H9 (cell line): ENCODE data around the gene PAQR5. TPM values are rescaled to one million over a fixed set of nuclear protein-coding genes. Genes with fewer than 3 reads are reported as not detected.

Experiments
- DNase-seq: peaks from one replicate; pipeline ENCODE4 v3.0.0-alpha.2; 2017
- H2AFZ ChIP-seq: one replicate; pipeline ENCODE4 v1.6.1; 2013; ENCODE audit warnings: mild to moderate bottlenecking, low read length, control low read depth, moderate library complexity
- H2AK5ac ChIP-seq: 2 replicates; pipeline ENCODE4 v1.6.1; 2013; ENCODE audit warnings: low read length, control low read depth, mixed read lengths; ENCODE audit not compliant: insufficient read length
- H2BK120ac ChIP-seq: one replicate; pipeline ENCODE4 v1.6.1; 2013; ENCODE audit warnings: low read depth, mild to moderate bottlenecking, low read length, control low read depth, inconsistent platforms; ENCODE audit not compliant: poor library complexity, severe bottlenecking
- H2BK12ac ChIP-seq: 2 replicates; pipeline ENCODE4 v1.6.1; 2013; ENCODE audit warnings: low read length, control low read depth, mixed read lengths, low read depth; ENCODE audit not compliant: insufficient read length
- H2BK15ac ChIP-seq: 2 replicates; pipeline ENCODE4 v1.6.1; 2013; ENCODE audit warnings: low read depth, low read length, control low read depth
- H2BK20ac ChIP-seq: one replicate; pipeline ENCODE4 v1.6.1; 2013; ENCODE audit warnings: low read depth, mild to moderate bottlenecking, low read length, control low read depth, inconsistent platforms; ENCODE audit not compliant: poor library complexity, severe bottlenecking
- H2BK5ac ChIP-seq: 2 replicates; pipeline ENCODE4 v1.6.1; 2013; ENCODE audit warnings: low read length, control low read depth, mixed read lengths; ENCODE audit not compliant: insufficient read length
- H3K14ac ChIP-seq: 2 replicates; pipeline ENCODE4 v1.6.1; 2013; ENCODE audit warnings: low read length, control low read depth; ENCODE audit not compliant: insufficient read depth
- H3K18ac ChIP-seq: 2 replicates; pipeline ENCODE4 v1.6.1; 2013; ENCODE audit warnings: low read depth, mild to moderate bottlenecking, mixed read lengths, low read length, control low read depth; ENCODE audit not compliant: insufficient read length
- H3K23ac ChIP-seq: 2 replicates; pipeline ENCODE4 v1.6.1; 2013; ENCODE audit warnings: low read length, control low read depth, mixed read lengths, low read depth; ENCODE audit not compliant: insufficient read length
- H3K23me2 ChIP-seq: 2 replicates; pipeline ENCODE4 v1.6.1; 2013; ENCODE audit warnings: low read depth, mild to moderate bottlenecking, mixed read lengths, low read length, control low read depth; ENCODE audit not compliant: insufficient read length, poor library complexity, severe bottlenecking
- H3K27ac ChIP-seq: 2 replicates; pipeline ENCODE4 v1.5.1; 2013; ENCODE audit warnings: low read length, control low read depth, mixed read lengths, low read depth; ENCODE audit not compliant: insufficient read length
- H3K27me3 ChIP-seq: 2 replicates; pipeline ENCODE4 v1.6.1; 2013; ENCODE audit warnings: low read length, control low read depth, inconsistent platforms; ENCODE audit not compliant: insufficient read depth
- H3K4ac ChIP-seq: 2 replicates; pipeline ENCODE4 v1.6.1; 2013; ENCODE audit warnings: low read depth, mild to moderate bottlenecking, control low read depth, inconsistent platforms, low read length, moderate library complexity
- H3K4me1 ChIP-seq: 2 replicates; pipeline ENCODE4 v1.6.1; 2013; ENCODE audit warnings: low read length, control low read depth, inconsistent platforms; ENCODE audit not compliant: insufficient read depth
- H3K4me2 ChIP-seq: 2 replicates; pipeline ENCODE4 v1.6.1; 2013; ENCODE audit warnings: low read length, control low read depth, mixed read lengths; ENCODE audit not compliant: insufficient read length, insufficient read depth
- H3K56ac ChIP-seq: 2 replicates; pipeline ENCODE4 v1.6.1; 2013; ENCODE audit warnings: low read depth, mild to moderate bottlenecking, mixed read lengths, low read length, control low read depth; ENCODE audit not compliant: insufficient read length
- H3K79me1 ChIP-seq: 2 replicates; pipeline ENCODE4 v1.6.1; 2013; ENCODE audit warnings: low read depth, mild to moderate bottlenecking, moderate library complexity, low read length, control low read depth, inconsistent platforms; ENCODE audit not compliant: insufficient read depth, poor library complexity, severe bottlenecking
- H3K79me2 ChIP-seq: 2 replicates; pipeline ENCODE4 v1.6.1; 2013; ENCODE audit warnings: low read length, control low read depth, inconsistent platforms; ENCODE audit not compliant: insufficient read depth
- H3K9ac ChIP-seq: 2 replicates; pipeline ENCODE4 v1.6.1; 2013; ENCODE audit warnings: low read length, control low read depth, mixed read lengths; ENCODE audit not compliant: insufficient read length; ENCODE audit errors: extremely low read depth
- H3K9me3 ChIP-seq: one replicate; pipeline ENCODE4 v1.6.1; 2013; ENCODE audit warnings: low read depth, low read length, inconsistent platforms; ENCODE audit not compliant: control insufficient read depth
- H3T11ph ChIP-seq: one replicate; pipeline ENCODE4 v1.6.1; 2013; ENCODE audit warnings: mild to moderate bottlenecking, low read length, control low read depth, inconsistent platforms
- H4K20me1 ChIP-seq: one replicate; pipeline ENCODE4 v1.6.1; 2013; ENCODE audit not compliant: control insufficient read depth, insufficient read length, insufficient read depth
- H4K5ac ChIP-seq: 2 replicates; pipeline ENCODE4 v1.6.1; 2013; ENCODE audit warnings: low read depth, mild to moderate bottlenecking, mixed read lengths, low read length, control low read depth; ENCODE audit not compliant: insufficient read length
- H4K8ac ChIP-seq: replicated peaks from 2 replicates; pipeline ENCODE4 v1.6.1; 2013; ENCODE audit warnings: low read length, control low read depth, mixed read lengths, low read depth; ENCODE audit not compliant: insufficient read length
- H4K91ac ChIP-seq: 2 replicates; pipeline ENCODE4 v1.6.1; 2013; ENCODE audit warnings: low read depth, mild to moderate bottlenecking, moderate library complexity, mixed read lengths, low read length, control low read depth; ENCODE audit not compliant: insufficient read length
- H3K27ac Mint-ChIP-seq, 3 experiments: 2 replicates in 2 of 3; 3 replicates in 1 of 3; pipeline ENCODE4 v1.8.0; 2020 to 2021; ENCODE audit warnings: mixed read lengths in 3 of 3, mild to moderate bottlenecking in 1 of 3, moderate library complexity in 1 of 3
- H3K27me3 Mint-ChIP-seq: 2 replicates; pipeline ENCODE4 v1.8.0; 2021; ENCODE audit warnings: low read depth, mild to moderate bottlenecking, moderate library complexity, mixed read lengths
- H3K36me3 Mint-ChIP-seq, 3 experiments: 2 replicates in 2 of 3; 3 replicates in 1 of 3; pipeline ENCODE4 v1.8.0; 2020 to 2021; ENCODE audit warnings: low read depth in 3 of 3, mixed read lengths in 3 of 3; ENCODE audit not compliant: insufficient read depth in 1 of 3
- H3K4me1 Mint-ChIP-seq, 2 experiments: 2 replicates each; pipeline ENCODE4 v1.8.0; 2020; ENCODE audit warnings: mixed read lengths in 2 of 2
- H3K4me3 Mint-ChIP-seq, 2 experiments: 2 replicates in 1 of 2; 3 replicates in 1 of 2; pipeline ENCODE4 v1.8.0; 2020 to 2021; ENCODE audit warnings: mild to moderate bottlenecking in 2 of 2, mixed read lengths in 2 of 2, moderate library complexity in 1 of 2
- H3K9me3 Mint-ChIP-seq, 2 experiments: 2 replicates in 1 of 2; 3 replicates in 1 of 2; pipeline ENCODE4 v1.8.0; 2020; ENCODE audit warnings: mild to moderate bottlenecking in 2 of 2, mixed read lengths in 2 of 2, moderate library complexity in 1 of 2
- CTCF ChIP-seq: fragments of 200-600 bp; sonication (generic); conservative IDR thresholded peaks from 3 replicates; pipeline ENCODE4 v1.8.0; 2021; ENCODE audit warnings: antibody characterized with exemption, mild to moderate bottlenecking
- WGBS: extraction: QIAGEN DNeasy Blood & Tissue Kit; methylation state at CpG from one replicate; pipeline ENCODE4 v1.1.7; 2013; ENCODE audit warnings: missing lambda C conversion rate, low lambda C conversion rate, mixed read lengths; ENCODE audit not compliant: insufficient read length; ENCODE audit errors: extremely low coverage; 5-methylcytosine and 5-hydroxymethylcytosine counted together
- total RNA-seq: library from RNA; stranded (reverse); gene quantifications from 2 replicates; pipeline ENCODE4 v1.2.1, GENCODE V29; 2021

PAQR5 gene
- total RNA-seq, 1 experiment from 2014 or later, result 1.6 TPM

GRCh38 chr15:69307939-69308338 lies 9.2 kb downstream of the PAQR5 start:
- peaks cover 4% of the 10 kb centered on the region for H3K27me3 Mint-ChIP-seq
- H3K36me3 Mint-ChIP-seq, result peaks cover 0 to 13% (median 8%) of the 10 kb centered on the region in 3 experiments; a peak in 6 of 7 replicates
- H2BK15ac ChIP-seq, result no peak overlapping the region

More at GRCh38 chr15:69307939-69308338, 9.2 kb downstream of the PAQR5 start:
- DNase-seq, result no peak
- no peaks in the 10 kb centered on the region for H3K27me3 ChIP-seq
- H3K23me2 ChIP-seq, result no peaks in the 10 kb centered on the region
- no peak overlapping the region; the same call in 1 of the 2 replicates for H3K14ac ChIP-seq
- no peak overlapping the region for H3K4me3 Mint-ChIP-seq
- no peak overlapping the region for H3K4me2 ChIP-seq
- no peaks in the 10 kb centered on the region for H3K9me3 ChIP-seq
- no peak overlapping the region for H3K56ac ChIP-seq
- H3K79me1 ChIP-seq, result no peaks in the 10 kb centered on the region
- H2AFZ ChIP-seq, result no peak overlapping the region
- H3K18ac ChIP-seq, result no peak overlapping the region
- H4K20me1 ChIP-seq, result no peaks in the 10 kb centered on the region
- no peak overlapping the region for H4K5ac ChIP-seq
- no peak overlapping the region for H3K4ac ChIP-seq
- peaks cover 0 to 3% of the 10 kb centered on the region in 2 experiments; a peak in 2 of 5 replicates for H3K9me3 Mint-ChIP-seq
- H2AK5ac ChIP-seq, result no peak overlapping the region
- H3K27ac ChIP-seq, result no peak overlapping the region
- no peak for TF ChIP-seq CTCF
- H2BK20ac ChIP-seq, result no peak overlapping the region
- H2BK5ac ChIP-seq, result no peak overlapping the region
- no peak overlapping the region for H2BK120ac ChIP-seq
- no peak overlapping the region for H4K8ac ChIP-seq
- no peak overlapping the region for H2BK12ac ChIP-seq
- no peak overlapping the region for H3K23ac ChIP-seq
- H3K27ac Mint-ChIP-seq, result no peak overlapping the region
- no peak overlapping the region for H4K91ac ChIP-seq
- H3K79me2 ChIP-seq, result no peaks in the 10 kb centered on the region
- H3T11ph ChIP-seq, result no peak overlapping the region
- no CpG with 5 or more reads among the region's 3 CpGs for WGBS
- H3K9ac ChIP-seq, result no peak overlapping the region
- peaks cover 6% of the 10 kb centered on the region; the same call in 1 of the 2 replicates for H3K4me1 ChIP-seq
- H3K4me1 Mint-ChIP-seq, result peaks cover 16 to 22% of the 10 kb centered on the region in 2 experiments
